HepG2 (cell line): ENCODE data around the gene NPPC. TPM values are rescaled to one million over a fixed set of nuclear protein-coding genes. Genes with fewer than 3 reads are reported as not detected.

ENCODE experiments used
- ATM ChIP-seq: fragments of 450-650 bp; IDR thresholded peaks from 2 replicates; pipeline ENCODE4 v1.7.1; 2017; ENCODE audit warnings: mild to moderate bottlenecking, borderline replicate concordance
- DMAP1 ChIP-seq: IDR thresholded peaks from 2 replicates; pipeline ENCODE4 v1.6.1; 2016
- FLYWCH1 ChIP-seq: sonication (generic); formaldehyde crosslinking; IDR thresholded peaks from 2 replicates; pipeline ENCODE4 v1.8.1; 2023; ENCODE audit warnings: mild to moderate bottlenecking, missing genetic modification reagents
- GLI4 ChIP-seq: sonication (generic); formaldehyde crosslinking; IDR thresholded peaks from 2 replicates; pipeline ENCODE4 v1.5.1; 2020; ENCODE audit warnings: missing genetic modification reagents, mild to moderate bottlenecking, moderate library complexity, borderline replicate concordance
- HDAC1 ChIP-seq: sonication (generic); formaldehyde crosslinking; IDR thresholded peaks from 2 replicates; pipeline ENCODE4 v1.5.1; 2020; ENCODE audit warnings: mild to moderate bottlenecking, missing genetic modification reagents
- RBFOX2 ChIP-seq: fragments of 200-400 bp; formaldehyde crosslinking; IDR thresholded peaks from 2 replicates; pipeline ENCODE4 v1.6.1; 2017; ENCODE audit warnings: low read depth, mild to moderate bottlenecking, low read length
- RCOR2 ChIP-seq: IDR thresholded peaks from 2 replicates; pipeline ENCODE4 v1.6.1; 2016; ENCODE audit warnings: missing biosample characterization, missing genetic modification reagents
- SAFB2 ChIP-seq: sonication (generic); formaldehyde crosslinking; IDR thresholded peaks from 2 replicates; pipeline ENCODE4 v1.5.1; 2020; ENCODE audit warnings: missing genetic modification reagents, low read depth, mild to moderate bottlenecking, borderline replicate concordance
- TBX2 ChIP-seq: sonication (generic); formaldehyde crosslinking; IDR thresholded peaks from 2 replicates; pipeline ENCODE4 v1.5.0; 2020; ENCODE audit warnings: missing genetic modification reagents, mild to moderate bottlenecking, borderline replicate concordance
- ZNF501 ChIP-seq: sonication (generic); formaldehyde crosslinking; IDR thresholded peaks from 2 replicates; pipeline ENCODE4 v1.5.1; 2020; ENCODE audit warnings: mild to moderate bottlenecking, moderate library complexity, missing genetic modification reagents
- ZNF547 ChIP-seq: sonication (generic); formaldehyde crosslinking; IDR thresholded peaks from 2 replicates; pipeline ENCODE4 v1.5.1; 2020; ENCODE audit warnings: mild to moderate bottlenecking, missing genetic modification reagents
- ZNF562 ChIP-seq: sonication (generic); formaldehyde crosslinking; IDR thresholded peaks from 2 replicates; pipeline ENCODE4 v1.8.0; 2022; ENCODE audit warnings: missing genetic modification reagents, borderline replicate concordance
- polyA plus RNA-seq, 8 experiments: library from polyadenylated mRNA; depleted of rRNA in 3 of 8; stranded (reverse) in 7 of 8; unstranded in 1 of 8; fragments of >200 nt; fragmentation: Illumina TruSeq in 4 of 8; extraction: Trizol in 4 of 8; gene quantifications; 2 replicates each; pipeline versions ENCODE4 v1.2.1 to v1.2.3, GENCODE V29; 2011 to 2016; ENCODE audit warnings: low read depth in 4 of 8, missing spikeins in 1 of 8, mixed read lengths in 1 of 8; ENCODE audit not compliant: insufficient read depth in 1 of 8
- total RNA-seq, 5 experiments: library from RNA; depleted of rRNA; stranded (reverse); fragments of >200 nt; fragmentation: Illumina TruSeq; extraction: Trizol; gene quantifications; 2 replicates each; pipeline ENCODE4 v1.2.3, GENCODE V29; 2016; ENCODE audit warnings: low read depth in 1 of 5
- TF ChIP-seq, protein P1 (sequence below): sonication (generic); formaldehyde crosslinking; IDR thresholded peaks from 2 replicates; pipeline ENCODE4 v1.4.0; 2020; ENCODE audit warnings: missing genetic modification reagents
- TF ChIP-seq, protein P2 (sequence below), 2 experiments: sonication (generic) in 1 of 2; formaldehyde crosslinking in 1 of 2; IDR thresholded peaks; 2 replicates each; pipeline versions ENCODE4 v1.4.0 to v1.6.1; 2016 to 2020; ENCODE audit warnings: borderline replicate concordance in 1 of 2, low read depth in 1 of 2, mild to moderate bottlenecking in 1 of 2, missing genetic modification reagents in 1 of 2
- TF ChIP-seq, protein P3 (sequence below): sonication (generic); formaldehyde crosslinking; IDR thresholded peaks from 2 replicates; pipeline ENCODE4 v1.4.0; 2020; ENCODE audit warnings: missing genetic modification reagents
- TF ChIP-seq, protein P4 (sequence below): sonication (generic); formaldehyde crosslinking; IDR thresholded peaks from 2 replicates; pipeline ENCODE4 v1.5.0; 2020; ENCODE audit warnings: missing genetic modification reagents

Gene NPPC
- total and polyA plus RNA-seq, 2 of the 13 experiments (the other 11 are each of a cell fraction or from before 2014, with no cell fraction given), result 0.11 TPM; not detected in 1

DNA sequence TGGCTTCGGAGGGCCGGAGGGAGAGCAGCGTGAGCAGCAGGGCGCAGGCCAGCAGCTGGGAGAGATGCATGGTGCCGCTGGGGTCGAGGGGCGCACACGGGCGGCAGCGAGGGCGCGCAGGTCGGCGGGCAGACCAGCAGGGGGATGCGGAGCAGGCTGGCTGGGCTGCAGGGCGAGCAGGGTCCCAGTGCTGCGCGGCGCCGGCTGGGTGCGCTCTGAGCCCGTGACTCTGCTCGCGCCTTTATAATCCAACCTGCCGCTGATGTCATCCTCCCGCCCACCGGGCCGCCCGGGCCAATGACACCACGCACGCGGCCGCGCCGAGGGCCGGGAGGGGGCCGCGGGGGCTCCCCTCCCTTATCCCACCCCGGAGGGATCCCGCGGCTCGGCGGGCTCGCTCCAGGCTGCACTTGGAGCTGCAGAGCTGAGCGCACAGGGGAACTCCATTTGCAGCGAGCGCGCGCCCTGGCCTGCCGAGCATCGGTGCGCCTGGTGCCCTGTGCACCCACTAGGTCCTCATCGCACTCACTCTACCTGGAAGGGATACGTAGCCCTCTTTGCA, at the start of gene NPPC (continued):
- TF ChIP-seq, protein P1, sequence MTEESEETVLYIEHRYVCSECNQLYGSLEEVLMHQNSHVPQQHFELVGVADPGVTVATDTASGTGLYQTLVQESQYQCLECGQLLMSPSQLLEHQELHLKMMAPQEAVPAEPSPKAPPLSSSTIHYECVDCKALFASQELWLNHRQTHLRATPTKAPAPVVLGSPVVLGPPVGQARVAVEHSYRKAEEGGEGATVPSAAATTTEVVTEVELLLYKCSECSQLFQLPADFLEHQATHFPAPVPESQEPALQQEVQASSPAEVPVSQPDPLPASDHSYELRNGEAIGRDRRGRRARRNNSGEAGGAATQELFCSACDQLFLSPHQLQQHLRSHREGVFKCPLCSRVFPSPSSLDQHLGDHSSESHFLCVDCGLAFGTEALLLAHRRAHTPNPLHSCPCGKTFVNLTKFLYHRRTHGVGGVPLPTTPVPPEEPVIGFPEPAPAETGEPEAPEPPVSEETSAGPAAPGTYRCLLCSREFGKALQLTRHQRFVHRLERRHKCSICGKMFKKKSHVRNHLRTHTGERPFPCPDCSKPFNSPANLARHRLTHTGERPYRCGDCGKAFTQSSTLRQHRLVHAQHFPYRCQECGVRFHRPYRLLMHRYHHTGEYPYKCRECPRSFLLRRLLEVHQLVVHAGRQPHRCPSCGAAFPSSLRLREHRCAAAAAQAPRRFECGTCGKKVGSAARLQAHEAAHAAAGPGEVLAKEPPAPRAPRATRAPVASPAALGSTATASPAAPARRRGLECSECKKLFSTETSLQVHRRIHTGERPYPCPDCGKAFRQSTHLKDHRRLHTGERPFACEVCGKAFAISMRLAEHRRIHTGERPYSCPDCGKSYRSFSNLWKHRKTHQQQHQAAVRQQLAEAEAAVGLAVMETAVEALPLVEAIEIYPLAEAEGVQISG (CRISPR knock-in tag), result peak; percentile 30; the same call in 1 of the 2 replicates
- peak; percentile 77; the same call in 1 of the 2 replicates for TF ChIP-seq ZNF547 (CRISPR knock-in tag)
- TF ChIP-seq SAFB2, result peak; percentile 44; the same call in 1 of the 2 replicates
- TF ChIP-seq TBX2 (CRISPR knock-in tag), result peak; percentile 63; the same call in 1 of the 2 replicates
- TF ChIP-seq, protein P2, sequence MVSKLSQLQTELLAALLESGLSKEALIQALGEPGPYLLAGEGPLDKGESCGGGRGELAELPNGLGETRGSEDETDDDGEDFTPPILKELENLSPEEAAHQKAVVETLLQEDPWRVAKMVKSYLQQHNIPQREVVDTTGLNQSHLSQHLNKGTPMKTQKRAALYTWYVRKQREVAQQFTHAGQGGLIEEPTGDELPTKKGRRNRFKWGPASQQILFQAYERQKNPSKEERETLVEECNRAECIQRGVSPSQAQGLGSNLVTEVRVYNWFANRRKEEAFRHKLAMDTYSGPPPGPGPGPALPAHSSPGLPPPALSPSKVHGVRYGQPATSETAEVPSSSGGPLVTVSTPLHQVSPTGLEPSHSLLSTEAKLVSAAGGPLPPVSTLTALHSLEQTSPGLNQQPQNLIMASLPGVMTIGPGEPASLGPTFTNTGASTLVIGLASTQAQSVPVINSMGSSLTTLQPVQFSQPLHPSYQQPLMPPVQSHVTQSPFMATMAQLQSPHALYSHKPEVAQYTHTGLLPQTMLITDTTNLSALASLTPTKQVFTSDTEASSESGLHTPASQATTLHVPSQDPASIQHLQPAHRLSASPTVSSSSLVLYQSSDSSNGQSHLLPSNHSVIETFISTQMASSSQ (IDR thresholded peaks at IDR 0.05; ENCODE audit: low read depth), result no peak
- TF ChIP-seq, protein P2 (CRISPR knock-in tag; IDR thresholded peaks at IDR 0.05; ENCODE audit: borderline replicate concordance), result 0 out of 2 replicates have a peak, but pooled peaks have one; percentile 15
- TF ChIP-seq RCOR2 (CRISPR knock-in tag), result no peak
- TF ChIP-seq ZNF501 (CRISPR knock-in tag), result peak; percentile 67; the same call in 1 of the 2 replicates
- peak; percentile 68 for TF ChIP-seq HDAC1 (CRISPR knock-in tag)
- peak; percentile 62 for TF ChIP-seq RBFOX2
- TF ChIP-seq ZNF562 (CRISPR knock-in tag), result no peak
- TF ChIP-seq ATM, result no peak
- TF ChIP-seq, protein P3, sequence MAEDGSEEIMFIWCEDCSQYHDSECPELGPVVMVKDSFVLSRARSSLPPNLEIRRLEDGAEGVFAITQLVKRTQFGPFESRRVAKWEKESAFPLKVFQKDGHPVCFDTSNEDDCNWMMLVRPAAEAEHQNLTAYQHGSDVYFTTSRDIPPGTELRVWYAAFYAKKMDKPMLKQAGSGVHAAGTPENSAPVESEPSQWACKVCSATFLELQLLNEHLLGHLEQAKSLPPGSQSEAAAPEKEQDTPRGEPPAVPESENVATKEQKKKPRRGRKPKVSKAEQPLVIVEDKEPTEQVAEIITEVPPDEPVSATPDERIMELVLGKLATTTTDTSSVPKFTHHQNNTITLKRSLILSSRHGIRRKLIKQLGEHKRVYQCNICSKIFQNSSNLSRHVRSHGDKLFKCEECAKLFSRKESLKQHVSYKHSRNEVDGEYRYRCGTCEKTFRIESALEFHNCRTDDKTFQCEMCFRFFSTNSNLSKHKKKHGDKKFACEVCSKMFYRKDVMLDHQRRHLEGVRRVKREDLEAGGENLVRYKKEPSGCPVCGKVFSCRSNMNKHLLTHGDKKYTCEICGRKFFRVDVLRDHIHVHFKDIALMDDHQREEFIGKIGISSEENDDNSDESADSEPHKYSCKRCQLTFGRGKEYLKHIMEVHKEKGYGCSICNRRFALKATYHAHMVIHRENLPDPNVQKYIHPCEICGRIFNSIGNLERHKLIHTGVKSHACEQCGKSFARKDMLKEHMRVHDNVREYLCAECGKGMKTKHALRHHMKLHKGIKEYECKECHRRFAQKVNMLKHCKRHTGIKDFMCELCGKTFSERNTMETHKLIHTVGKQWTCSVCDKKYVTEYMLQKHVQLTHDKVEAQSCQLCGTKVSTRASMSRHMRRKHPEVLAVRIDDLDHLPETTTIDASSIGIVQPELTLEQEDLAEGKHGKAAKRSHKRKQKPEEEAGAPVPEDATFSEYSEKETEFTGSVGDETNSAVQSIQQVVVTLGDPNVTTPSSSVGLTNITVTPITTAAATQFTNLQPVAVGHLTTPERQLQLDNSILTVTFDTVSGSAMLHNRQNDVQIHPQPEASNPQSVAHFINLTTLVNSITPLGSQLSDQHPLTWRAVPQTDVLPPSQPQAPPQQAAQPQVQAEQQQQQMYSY, result no peak
- no peak for TF ChIP-seq DMAP1 (CRISPR knock-in tag)
- no peak for TF ChIP-seq FLYWCH1 (CRISPR knock-in tag)
- TF ChIP-seq GLI4 (CRISPR knock-in tag), result no peak
- TF ChIP-seq, protein P4, sequence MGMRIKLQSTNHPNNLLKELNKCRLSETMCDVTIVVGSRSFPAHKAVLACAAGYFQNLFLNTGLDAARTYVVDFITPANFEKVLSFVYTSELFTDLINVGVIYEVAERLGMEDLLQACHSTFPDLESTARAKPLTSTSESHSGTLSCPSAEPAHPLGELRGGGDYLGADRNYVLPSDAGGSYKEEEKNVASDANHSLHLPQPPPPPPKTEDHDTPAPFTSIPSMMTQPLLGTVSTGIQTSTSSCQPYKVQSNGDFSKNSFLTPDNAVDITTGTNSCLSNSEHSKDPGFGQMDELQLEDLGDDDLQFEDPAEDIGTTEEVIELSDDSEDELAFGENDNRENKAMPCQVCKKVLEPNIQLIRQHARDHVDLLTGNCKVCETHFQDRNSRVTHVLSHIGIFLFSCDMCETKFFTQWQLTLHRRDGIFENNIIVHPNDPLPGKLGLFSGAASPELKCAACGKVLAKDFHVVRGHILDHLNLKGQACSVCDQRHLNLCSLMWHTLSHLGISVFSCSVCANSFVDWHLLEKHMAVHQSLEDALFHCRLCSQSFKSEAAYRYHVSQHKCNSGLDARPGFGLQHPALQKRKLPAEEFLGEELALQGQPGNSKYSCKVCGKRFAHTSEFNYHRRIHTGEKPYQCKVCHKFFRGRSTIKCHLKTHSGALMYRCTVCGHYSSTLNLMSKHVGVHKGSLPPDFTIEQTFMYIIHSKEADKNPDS (CRISPR knock-in tag), result 0 out of 2 replicates have a peak, but pooled peaks have one; percentile 71
